Ishikawa (cell line): ENCODE results near the gene FBXO39.

Experiments
- CEBPB ChIP-seq: IDR thresholded peaks from 2 replicates; pipeline ENCODE4 v1.6.1; 2012
- CREB1 ChIP-seq: IDR thresholded peaks from 2 replicates; pipeline ENCODE4 v1.6.1; 2012; ENCODE audit warnings: low read depth
- EGR1 ChIP-seq: IDR thresholded peaks from 2 replicates; pipeline ENCODE4 v1.6.1; 2012
- EP300 ChIP-seq: IDR thresholded peaks from 2 replicates; pipeline ENCODE4 v1.6.1; 2012; ENCODE audit warnings: borderline replicate concordance
- FOXM1 ChIP-seq: IDR thresholded peaks from 2 replicates; pipeline ENCODE4 v1.6.1; 2012; ENCODE audit warnings: low read depth, borderline replicate concordance
- NFIC ChIP-seq: IDR thresholded peaks from 2 replicates; pipeline ENCODE4 v1.6.1; 2012
- RAD21 ChIP-seq: IDR thresholded peaks from 2 replicates; pipeline ENCODE4 v1.6.1; 2012; ENCODE audit warnings: low read depth
- TAF1 ChIP-seq: IDR thresholded peaks from 2 replicates; pipeline ENCODE4 v1.6.1; 2012; ENCODE audit warnings: low read depth, mild to moderate bottlenecking
- TCF12 ChIP-seq: IDR thresholded peaks from 2 replicates; pipeline ENCODE4 v1.6.1; 2012; ENCODE audit warnings: low read depth
- TEAD4 ChIP-seq: IDR thresholded peaks from 2 replicates; pipeline ENCODE4 v1.6.1; 2012
- YY1 ChIP-seq: IDR thresholded peaks from 2 replicates; pipeline ENCODE4 v1.6.1; 2012; ENCODE audit warnings: low read depth
- ZBTB7A ChIP-seq: IDR thresholded peaks from 2 replicates; pipeline ENCODE4 v1.6.1; 2012; ENCODE audit warnings: low read depth
- TF ChIP-seq, protein P1 (sequence below): IDR thresholded peaks from 2 replicates; pipeline ENCODE4 v1.6.1; 2012; ENCODE audit warnings: low read depth, mild to moderate bottlenecking
- TF ChIP-seq, protein P2 (sequence below): IDR thresholded peaks from 2 replicates; pipeline ENCODE4 v1.6.1; 2012
- TF ChIP-seq, protein P3 (sequence below): IDR thresholded peaks from 2 replicates; pipeline ENCODE4 v1.6.1; 2012

FBXO39 gene

DNA sequence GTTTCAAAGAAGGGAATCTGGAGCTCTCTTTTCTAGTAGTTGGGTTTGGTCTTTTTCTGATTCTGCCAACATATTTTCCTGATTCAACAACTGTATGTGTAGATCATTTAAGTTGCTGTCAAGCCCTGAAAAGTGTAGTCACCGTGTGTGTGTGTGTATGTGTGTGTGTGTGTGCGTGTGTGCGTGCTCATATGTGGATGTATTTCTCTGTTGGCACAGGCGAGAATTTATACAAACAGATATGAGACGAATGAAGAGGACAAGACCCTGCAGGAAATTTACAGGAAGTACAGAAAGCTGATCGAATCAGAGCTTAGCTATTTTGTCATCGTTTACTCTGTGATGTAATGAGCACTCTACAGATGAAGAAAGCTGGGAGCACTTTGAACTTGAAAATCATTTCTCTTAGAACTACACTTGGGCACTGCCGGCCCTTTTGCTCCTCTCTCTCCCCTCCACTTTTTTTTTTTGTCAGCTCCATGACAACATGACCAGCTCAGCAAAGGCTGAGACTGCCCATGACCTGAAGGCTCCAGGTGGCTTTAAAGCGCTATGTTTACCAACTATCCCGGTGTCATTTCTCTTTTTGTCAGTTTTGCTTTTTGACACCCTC, 11.2 kb downstream of the FBXO39 start:
- TF ChIP-seq, protein P1, sequence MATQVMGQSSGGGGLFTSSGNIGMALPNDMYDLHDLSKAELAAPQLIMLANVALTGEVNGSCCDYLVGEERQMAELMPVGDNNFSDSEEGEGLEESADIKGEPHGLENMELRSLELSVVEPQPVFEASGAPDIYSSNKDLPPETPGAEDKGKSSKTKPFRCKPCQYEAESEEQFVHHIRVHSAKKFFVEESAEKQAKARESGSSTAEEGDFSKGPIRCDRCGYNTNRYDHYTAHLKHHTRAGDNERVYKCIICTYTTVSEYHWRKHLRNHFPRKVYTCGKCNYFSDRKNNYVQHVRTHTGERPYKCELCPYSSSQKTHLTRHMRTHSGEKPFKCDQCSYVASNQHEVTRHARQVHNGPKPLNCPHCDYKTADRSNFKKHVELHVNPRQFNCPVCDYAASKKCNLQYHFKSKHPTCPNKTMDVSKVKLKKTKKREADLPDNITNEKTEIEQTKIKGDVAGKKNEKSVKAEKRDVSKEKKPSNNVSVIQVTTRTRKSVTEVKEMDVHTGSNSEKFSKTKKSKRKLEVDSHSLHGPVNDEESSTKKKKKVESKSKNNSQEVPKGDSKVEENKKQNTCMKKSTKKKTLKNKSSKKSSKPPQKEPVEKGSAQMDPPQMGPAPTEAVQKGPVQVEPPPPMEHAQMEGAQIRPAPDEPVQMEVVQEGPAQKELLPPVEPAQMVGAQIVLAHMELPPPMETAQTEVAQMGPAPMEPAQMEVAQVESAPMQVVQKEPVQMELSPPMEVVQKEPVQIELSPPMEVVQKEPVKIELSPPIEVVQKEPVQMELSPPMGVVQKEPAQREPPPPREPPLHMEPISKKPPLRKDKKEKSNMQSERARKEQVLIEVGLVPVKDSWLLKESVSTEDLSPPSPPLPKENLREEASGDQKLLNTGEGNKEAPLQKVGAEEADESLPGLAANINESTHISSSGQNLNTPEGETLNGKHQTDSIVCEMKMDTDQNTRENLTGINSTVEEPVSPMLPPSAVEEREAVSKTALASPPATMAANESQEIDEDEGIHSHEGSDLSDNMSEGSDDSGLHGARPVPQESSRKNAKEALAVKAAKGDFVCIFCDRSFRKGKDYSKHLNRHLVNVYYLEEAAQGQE = no peak
- no peak for TF ChIP-seq CEBPB
- TF ChIP-seq ZBTB7A = no peak
- TF ChIP-seq, protein P2, sequence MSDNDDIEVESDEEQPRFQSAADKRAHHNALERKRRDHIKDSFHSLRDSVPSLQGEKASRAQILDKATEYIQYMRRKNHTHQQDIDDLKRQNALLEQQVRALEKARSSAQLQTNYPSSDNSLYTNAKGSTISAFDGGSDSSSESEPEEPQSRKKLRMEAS = no peak
- no peak for TF ChIP-seq EGR1
- TF ChIP-seq RAD21 = no peak
- no peak for TF ChIP-seq TEAD4
- no peak for TF ChIP-seq TAF1
- TF ChIP-seq TCF12 = no peak
- TF ChIP-seq, protein P3, sequence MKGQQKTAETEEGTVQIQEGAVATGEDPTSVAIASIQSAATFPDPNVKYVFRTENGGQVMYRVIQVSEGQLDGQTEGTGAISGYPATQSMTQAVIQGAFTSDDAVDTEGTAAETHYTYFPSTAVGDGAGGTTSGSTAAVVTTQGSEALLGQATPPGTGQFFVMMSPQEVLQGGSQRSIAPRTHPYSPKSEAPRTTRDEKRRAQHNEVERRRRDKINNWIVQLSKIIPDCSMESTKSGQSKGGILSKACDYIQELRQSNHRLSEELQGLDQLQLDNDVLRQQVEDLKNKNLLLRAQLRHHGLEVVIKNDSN = no peak
- TF ChIP-seq NFIC = no peak
- TF ChIP-seq YY1 = no peak
- no peak for TF ChIP-seq FOXM1
- TF ChIP-seq EP300 = no peak
- TF ChIP-seq CREB1 = no peak

DNA sequence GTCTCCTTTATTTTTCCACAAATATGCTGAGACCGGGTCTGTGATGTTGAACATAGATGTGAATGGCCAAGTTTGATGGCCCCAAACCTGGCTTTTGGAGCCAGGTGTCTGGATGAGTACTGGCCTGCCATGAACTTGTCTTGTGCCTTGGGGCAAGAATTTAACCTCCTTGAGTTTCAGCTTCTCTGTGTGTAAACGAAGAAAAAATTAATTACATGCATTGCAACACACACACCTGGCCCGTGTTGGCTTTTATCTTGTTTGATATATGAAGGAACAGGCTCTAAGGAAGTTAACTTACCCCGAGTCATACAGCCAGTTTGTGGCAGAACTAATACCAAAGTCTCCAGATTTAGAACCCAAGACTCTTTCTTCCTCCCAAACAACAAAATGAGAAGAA, 13.1 kb downstream of the FBXO39 start:
- TF ChIP-seq ZBTB7A = no peak

DNA sequence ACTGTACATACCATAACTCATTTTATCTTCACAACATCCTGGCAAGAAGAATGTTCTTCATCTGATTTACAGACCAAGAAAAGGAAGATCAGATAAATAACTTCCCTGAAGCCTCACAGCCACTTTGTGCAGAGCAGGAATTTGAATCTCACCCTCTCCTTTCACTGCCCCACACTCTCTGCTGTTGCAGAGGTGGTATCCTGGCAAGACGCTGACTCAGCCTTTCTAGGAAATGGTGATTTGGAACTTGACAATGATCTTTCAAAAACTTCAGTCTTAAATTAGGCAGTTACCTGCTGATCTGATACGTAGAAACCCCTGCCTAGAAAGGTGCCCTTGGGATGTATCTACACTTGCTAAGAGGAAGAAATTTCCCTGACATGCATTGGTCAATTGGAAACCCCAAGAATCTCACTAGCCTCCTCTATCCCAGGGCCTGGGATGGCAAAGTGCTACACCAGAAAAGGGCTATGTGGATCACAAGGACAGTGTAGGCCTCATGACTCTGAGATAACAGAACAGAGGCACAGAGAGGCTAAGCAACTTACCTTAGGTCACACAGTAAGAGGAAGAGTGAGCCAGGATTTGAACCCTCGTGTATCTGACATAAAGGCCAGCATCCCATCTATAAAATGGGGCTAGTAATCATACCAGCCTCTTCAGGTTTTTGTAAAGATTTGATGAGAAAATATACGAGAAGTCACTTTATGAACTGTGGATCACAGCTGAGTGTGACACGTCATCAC, 17.9 kb downstream of the FBXO39 start:
- TF ChIP-seq, protein P2 = no peak
- TF ChIP-seq NFIC (no peak), TEAD4 (no peak), RAD21 (no peak), ZBTB7A (no peak), YY1 (no peak), TCF12 (no peak), EGR1 (no peak), CREB1 (no peak), EP300 (no peak), FOXM1 (no peak), CEBPB (no peak), TAF1 (no peak)
- TF ChIP-seq, protein P1 = no peak
- TF ChIP-seq, protein P3 = no peak

DNA sequence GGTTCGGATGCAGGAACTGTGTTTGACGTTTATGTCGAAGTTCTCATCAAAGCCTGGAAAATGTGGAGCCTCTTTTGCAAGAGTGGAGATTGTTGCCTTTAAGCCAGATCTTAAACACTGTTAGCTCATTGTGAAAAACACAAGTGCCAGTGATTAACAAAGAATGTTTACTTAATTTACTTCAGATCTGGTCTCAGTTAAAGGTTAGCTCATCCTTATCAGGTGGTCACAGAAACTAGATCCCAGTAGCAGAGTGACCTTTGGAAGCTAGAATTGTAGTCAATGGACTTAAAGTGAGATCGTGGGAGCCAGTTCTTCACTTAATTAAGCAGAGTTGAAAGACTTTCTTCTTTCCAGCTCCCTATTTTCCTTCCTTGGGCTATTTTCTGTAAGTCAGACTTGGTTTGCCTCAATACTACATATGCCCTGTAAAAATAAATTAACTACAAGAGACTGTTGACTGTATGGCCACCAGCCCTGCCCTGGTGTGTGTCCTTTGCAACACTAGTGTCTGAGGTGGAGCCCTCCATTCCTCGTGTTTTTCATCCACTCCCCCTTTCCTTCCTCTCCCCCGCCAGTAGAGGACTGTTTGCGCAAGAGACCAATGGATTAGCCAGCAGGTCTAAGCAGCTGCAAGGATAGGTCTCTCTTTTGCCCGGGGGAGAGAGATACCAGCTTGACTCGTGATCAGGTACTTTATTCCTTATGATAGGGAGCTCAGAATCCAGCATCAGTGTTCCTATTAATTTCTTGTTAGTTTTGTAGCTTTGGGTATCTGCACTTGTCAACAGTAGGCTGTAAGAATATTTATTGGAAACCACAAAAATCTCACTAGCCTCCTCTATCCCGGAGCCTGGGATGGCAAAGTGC, 20.2 kb downstream of the FBXO39 start:
- TF ChIP-seq CEBPB (0 out of 2 replicates have a peak, but pooled peaks have one; percentile 39), EGR1 (no peak)

DNA sequence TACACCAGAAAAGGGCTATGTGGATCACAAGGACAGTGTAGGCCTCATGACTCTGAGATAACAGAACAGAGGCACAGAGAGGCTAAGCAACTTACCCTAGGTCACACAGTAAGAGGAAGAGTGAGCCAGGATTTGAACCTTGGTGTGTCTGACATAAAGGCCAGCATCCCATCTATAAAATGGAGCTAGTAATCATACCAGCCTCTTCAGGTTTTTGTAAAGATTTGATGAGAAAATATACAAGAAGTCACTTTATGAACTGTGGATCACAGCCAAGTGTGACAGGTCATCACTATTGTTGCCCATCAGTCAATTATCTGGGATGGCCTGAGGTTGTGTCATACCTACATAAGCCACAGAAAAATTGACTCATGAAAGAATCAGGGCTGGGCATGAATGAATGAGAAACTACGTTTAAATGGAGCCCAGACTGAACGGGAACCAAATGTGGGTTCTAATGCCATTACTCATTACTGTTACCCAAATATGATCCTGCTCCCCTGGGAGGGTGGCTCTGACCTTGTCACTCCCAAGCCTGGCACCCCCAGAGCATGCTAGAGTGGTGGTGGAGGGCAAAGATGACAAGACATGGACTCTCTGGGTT, 21.0 kb downstream of the FBXO39 start:
- TF ChIP-seq TEAD4 = no peak
- TF ChIP-seq RAD21 = no peak
- no peak for TF ChIP-seq NFIC
- no peak for TF ChIP-seq EGR1
